ENCODE measurements around the gene ATP6V0B.

Gene ATP6V0B

DNA sequence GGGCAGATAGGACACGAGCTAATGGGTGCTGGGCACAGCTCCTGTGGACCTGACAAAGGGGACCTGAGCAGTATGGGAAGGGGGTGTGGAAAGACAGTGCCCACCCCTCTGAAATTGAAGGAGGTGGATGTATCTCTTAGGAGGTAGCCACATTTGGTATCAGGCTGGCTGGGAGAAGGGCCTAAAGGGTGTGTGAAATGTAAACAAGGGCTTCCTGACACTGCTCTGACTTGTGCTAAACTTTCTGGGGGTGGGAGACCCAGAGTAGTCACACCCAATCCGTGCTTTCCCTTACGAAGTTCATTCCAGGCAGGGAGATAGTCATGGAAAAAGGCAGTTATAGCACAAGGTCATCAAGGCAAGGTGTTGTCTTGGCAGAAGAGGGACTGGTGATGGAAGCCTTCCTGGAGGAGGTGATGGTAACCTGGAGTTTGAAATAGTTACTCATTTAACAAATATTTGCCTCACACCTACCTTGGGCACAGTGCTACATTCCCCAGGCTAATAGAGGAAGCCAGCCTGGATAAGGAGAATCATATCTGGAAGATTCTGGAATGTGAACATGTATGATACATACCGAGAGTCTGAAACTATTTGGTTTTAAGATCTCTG, 11.3 kb downstream of the ATP6V0B start:
- no peak for DNase-seq

DNA sequence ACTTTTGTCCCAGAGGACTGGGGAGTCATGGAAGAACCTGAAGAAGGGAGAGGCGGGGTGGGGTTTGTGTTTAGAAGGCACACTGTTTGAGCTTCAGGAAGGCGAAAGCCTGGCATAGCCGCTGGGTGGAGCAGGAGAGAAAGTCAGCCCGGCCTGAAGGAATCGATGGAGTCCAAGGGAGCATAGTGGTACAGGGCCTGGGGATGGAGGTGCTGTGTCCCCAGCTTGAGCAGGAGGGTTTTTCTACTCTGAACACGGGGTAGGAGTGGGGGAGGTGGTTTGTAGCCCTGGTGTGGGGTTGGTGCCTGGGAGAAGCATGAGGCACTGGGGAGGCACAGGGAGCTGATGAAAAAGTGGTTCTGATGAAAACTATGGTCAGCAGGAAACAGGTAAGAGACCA, 12.0 kb downstream of the ATP6V0B start:
- DNase-seq = no peak

GRCh38 chr1:43987159-43987902, 12.6 kb downstream of the ATP6V0B start:
- no peak for DNase-seq

DNA sequence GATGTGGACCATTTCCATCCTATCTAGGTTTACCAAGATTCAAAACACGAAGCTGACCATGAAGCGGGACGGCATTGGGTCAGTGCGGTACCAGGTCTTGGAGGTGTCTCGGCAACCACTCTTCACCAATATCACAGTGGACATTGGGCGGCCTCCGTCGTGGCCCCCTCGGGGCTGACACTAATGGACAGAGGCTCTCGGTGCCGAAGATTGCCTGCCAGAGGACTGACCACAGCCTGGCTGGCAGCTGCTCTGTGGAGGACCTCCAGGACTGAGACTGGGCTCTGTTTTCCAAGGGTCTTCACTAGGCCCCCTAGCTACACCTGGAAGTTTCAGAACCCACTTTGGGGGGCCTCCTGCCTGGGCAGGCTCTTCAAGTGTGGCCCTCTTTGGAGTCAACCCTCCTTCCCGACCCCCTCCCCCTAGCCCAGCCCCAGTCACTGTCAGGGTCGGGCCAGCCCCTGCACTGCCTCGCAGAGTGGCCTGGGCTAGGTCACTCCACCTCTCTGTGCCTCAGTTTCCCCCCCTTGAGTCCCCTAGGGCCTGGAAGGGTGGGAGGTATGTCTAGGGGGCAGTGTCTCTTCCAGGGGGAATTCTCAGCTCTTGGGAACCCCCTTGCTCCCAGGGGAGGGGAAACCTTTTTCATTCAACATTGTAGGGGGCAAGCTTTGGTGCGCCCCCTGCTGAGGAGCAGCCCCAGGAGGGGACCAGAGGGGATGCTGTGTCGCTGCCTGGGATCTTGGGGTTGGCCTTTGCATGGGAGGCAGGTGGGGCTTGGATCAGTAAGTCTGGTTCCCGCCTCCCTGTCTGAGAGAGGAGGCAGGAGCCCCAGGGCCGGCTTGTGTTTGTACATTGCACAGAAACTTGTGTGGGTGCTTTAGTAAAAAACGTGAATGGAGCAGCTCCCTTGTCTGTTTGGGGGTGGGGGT, 15.8 kb downstream of the ATP6V0B start:
- DNase-seq = no peak

DNA sequence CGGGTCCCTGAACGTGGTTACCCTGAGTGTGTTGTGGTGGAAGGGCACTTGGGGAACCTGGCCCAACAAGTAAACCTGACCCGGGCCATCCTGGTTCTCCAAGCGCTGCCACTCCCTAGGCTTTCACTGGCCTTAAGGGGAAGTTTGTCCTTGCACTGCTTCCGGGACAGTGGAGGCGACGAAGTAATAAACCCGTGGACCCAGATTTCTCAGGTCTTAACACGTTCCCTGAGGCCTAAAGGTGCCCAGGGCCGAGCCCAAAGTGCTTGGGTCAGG, 16.4 kb downstream of the ATP6V0B start:
- no peak for DNase-seq

GRCh38 chr1:43991476-43992231, 16.9 kb downstream of the ATP6V0B start, which contains the start of gene CCDC24:
CCDC24 (plus strand) TSS chr1:43991599; CDS start chr1:43991879, 280 bp downstream.
- DNase-seq = peak; percentile 85

- DNase-seq = no peak
These were observed 17.7 kb downstream of the ATP6V0B start for GRCh38 chr1:43992232-43992995.

- DNase-seq = no peak
These were observed 18.6 kb downstream of the ATP6V0B start for GRCh38 chr1:43993206-43993914.

DNA sequence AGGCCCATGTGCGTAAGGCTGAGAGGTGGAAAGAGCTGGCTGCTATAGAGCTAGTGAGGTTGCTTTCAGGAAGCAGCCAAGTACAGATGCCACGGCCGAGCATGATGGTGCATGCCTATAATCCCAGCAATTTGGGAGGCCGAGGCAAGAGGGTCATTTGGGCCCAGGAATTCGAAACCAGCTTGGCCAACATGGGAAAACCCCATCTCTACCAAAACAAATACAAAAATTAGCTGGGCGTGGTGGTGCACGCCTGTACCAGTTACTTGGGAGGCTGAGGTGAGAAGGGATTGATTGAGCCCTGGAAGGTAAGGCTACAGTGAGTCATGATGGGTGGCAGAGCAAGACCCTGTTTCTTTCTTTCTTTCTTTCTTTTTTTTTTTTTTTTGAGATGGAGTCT, 19.3 kb downstream of the ATP6V0B start:
- no peak for DNase-seq

GRCh38 chr1:43994794-43995790, 20.3 kb downstream of the ATP6V0B start:
- DNase-seq = peak; percentile 21

GRCh38 chr1:43995984-43996732, 21.4 kb downstream of the ATP6V0B start:
- DNase-seq = no peak

DNA sequence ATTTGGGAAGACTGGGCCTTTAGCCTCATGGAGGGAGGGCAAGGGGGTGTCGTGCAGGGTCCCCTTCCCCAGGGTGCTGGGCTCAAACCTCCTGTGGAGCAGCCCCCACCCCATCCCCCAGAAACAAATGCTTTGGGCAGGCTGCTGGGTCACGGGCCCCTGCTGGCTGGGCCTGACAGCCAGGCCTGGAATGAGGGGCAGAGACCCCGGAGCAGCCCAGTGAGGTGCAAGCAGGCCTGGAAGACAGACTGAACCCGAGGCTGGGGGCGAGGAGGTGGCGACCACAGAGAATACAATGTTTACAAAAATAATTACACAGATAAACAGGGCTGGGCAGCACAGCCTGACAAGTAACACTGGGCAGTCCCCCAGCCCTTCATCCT, 22.0 kb downstream of the ATP6V0B start:
- no peak for DNase-seq

DNA sequence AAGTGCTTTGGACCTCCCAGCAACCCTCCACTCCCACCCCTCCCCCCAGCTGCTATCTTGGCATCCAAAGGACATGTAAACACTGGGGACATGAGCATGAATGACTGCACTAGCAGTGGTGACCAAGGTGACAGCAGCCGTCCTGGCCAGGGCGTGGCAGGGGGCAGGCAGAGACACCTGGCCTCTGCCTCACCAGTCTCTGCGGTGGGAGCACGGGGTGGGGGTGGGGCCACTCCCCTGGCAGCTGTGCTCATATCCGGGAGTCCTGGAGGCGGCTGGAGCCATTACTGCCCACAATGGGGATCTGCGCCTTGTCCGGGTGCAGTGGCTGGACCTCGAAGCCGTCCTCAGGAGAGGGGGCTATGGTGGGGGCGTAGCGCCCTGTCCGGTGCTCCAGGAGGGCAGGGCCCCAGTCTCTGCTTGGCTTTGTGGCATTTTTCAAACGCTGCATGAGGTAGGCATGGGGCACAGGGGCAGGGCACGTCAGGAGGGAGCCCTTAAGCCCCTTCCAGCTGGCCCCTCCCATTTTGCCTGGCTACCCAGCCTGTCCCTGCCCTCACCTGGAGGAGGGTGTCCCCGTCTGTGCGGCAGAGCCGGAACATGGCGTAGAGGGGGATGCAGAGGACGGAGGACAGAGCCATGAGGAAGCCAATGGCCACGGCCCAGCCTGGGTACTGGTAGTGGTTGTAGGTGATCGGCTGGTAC, 22.7 kb downstream of the ATP6V0B start:
- DNase-seq = no peak

- DNase-seq = no peak
These were observed 23.2 kb downstream of the ATP6V0B start for GRCh38 chr1:43998000-43998378.

DNA sequence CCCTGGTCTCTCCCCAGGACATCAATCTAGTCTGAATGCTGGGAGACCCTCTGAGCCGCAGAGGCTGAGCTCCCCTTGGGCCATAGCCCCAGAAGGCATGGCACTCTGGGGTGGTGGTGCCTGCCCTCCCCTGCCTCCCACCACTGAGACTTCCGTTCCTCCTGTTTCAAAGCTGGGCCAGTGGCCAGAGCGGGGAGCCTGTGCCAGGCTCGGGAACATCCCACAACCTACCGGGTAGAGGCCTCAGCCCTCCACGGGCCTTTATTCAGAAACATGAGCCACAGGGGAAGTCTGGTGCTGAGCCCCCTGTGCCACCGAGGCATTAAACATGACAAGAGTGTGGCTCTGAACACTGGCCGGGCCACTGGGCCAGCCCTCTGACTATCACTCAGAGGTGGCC, 24.7 kb downstream of the ATP6V0B start:
- DNase-seq = no peak

- no peak for DNase-seq
These were observed 25.4 kb downstream of the ATP6V0B start for GRCh38 chr1:44000122-44000665.

DNA sequence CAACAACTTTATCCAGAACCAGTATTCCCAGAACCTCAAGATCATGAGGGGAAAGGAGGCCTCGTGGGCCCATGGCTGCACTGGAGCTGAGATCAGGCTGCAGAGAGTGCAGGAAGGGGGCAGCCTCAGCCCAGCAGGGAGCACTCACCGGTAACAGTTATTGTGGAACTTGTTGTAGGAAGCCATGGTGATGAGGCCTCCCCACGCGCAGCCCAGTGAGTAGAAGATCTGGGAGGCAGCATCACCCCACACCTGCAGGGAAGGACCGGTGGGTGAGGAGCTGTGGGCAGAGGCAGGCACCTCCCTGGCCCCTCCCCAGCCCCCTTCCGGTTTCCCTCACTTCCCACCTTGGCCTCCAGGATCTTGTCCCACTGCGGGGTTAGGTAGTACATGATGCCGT, 27.4 kb downstream of the ATP6V0B start:
- no peak for DNase-seq

DNA sequence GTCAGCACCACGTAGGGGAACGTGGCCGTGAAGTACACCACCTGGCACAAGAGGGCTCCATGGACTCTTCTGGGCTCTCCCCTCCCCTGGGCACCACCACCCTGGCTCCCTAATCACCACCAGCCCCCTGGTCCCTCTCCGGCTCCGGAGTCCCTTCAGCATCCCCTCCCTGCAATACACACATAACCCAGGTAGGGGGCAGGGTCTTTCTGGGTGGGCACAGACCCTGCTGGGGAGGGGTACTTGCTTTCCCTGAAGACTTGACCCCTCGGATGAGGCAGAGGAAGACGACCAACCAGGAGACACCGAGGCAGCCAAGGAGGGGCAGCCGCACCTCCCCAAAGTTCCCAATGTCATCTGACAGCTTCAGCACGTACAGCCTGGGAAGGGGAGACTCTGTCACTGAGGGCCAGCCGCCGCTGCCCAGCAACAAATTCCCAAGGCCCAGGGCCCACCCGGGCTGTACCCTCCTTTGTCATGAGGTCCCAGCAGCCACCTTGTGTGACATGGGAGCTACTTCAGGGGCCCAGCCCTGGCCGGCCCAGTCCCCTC, 27.9 kb downstream of the ATP6V0B start:
- no peak for DNase-seq
